A673 (cell line): Measurements from ENCODE around the gene BEST3. TPM values are rescaled to one million over a fixed set of nuclear protein-coding genes. Genes with fewer than 3 reads are reported as not detected.

Experiments
- BruUV-seq: library from RNA; stranded (reverse); fragments of 400-500 nt; replicated peaks from 2 replicates; lab custom pipeline; 2021; lab: Mats Ljungman, UMichigan
- CTCF ChIA-PET: fragments of 300-600 bp; sonication (Branson Sonifier 250); formaldehyde crosslinking; loops from one replicate; lab custom pipeline; 2022; ENCODE audit warnings: antibody characterized with exemption; lab: Charles Lee
- POLR2A ChIA-PET: fragments of 300-600 bp; sonication (Branson Sonifier 250); formaldehyde crosslinking; loops from one replicate; lab custom pipeline; 2022; ENCODE audit warnings: antibody characterized with exemption; ENCODE audit not compliant: low non-redundant PET; lab: Charles Lee
- DNase-seq: peaks from one replicate; pipeline ENCODE4 v3.0.0-alpha.2; 2015; ENCODE audit warnings: low spot score
- H3K27ac ChIP-seq: fragments of 200-600 bp; sonication (generic); 2 replicates; pipeline ENCODE4 v1.5.1; 2016; ENCODE audit warnings: mixed run types, low read depth, mild to moderate bottlenecking, mixed read lengths, antibody characterized with exemption, low read length; ENCODE audit not compliant: poor library complexity, severe bottlenecking
- H3K27me3 ChIP-seq: fragments of 200-600 bp; sonication (generic); replicated peaks from 2 replicates; pipeline ENCODE4 v1.6.1; 2017; ENCODE audit warnings: mixed run types, low read depth, mild to moderate bottlenecking, mixed read lengths, antibody characterized with exemption, low read length; ENCODE audit not compliant: insufficient read depth, poor library complexity
- H3K36me3 ChIP-seq: fragments of 200-600 bp; sonication (generic); 2 replicates; pipeline ENCODE4 v1.6.1; 2016; ENCODE audit warnings: mixed run types, mild to moderate bottlenecking, mixed read lengths, antibody characterized with exemption, low read length; ENCODE audit not compliant: insufficient read depth, poor library complexity, severe bottlenecking
- H3K4me1 ChIP-seq: fragments of 200-600 bp; sonication (generic); 2 replicates; pipeline ENCODE4 v1.6.1; 2017; ENCODE audit warnings: mixed run types, mild to moderate bottlenecking, mixed read lengths, antibody characterized with exemption, low read length; ENCODE audit not compliant: insufficient read depth, poor library complexity, severe bottlenecking
- H3K4me3 ChIP-seq: fragments of 200-600 bp; sonication (generic); 2 replicates; pipeline ENCODE4 v1.5.1; 2016; ENCODE audit warnings: low read depth, mixed run types, mild to moderate bottlenecking, mixed read lengths, low read length; ENCODE audit not compliant: poor library complexity, severe bottlenecking
- H3K9me3 ChIP-seq: fragments of 200-600 bp; sonication (generic); 2 replicates; pipeline ENCODE4 v1.6.1; 2016; ENCODE audit warnings: mixed run types, low read depth, mild to moderate bottlenecking, mixed read lengths, antibody characterized with exemption, low read length; ENCODE audit not compliant: poor library complexity, severe bottlenecking
- EZH2 ChIP-seq: fragments of 200-600 bp; sonication (generic); IDR thresholded peaks from 2 replicates; pipeline ENCODE4 v1.6.1; 2017; ENCODE audit warnings: borderline replicate concordance, low read depth, mild to moderate bottlenecking, mixed read lengths, antibody characterized with exemption, low read length; ENCODE audit not compliant: poor library complexity, severe bottlenecking
- intact Hi-C: fragments of 100-400 bp; cut with micrococcal nuclease; formaldehyde crosslinking; loops from one replicate; pipeline ENCODE4 v1.10.0; 2022; ENCODE audit not compliant: unreplicated experiment
- total RNA-seq: library from RNA; stranded (reverse); gene quantifications from 2 replicates; pipeline ENCODE4 v1.2.3, GENCODE V29; 2021
- TF ChIP-seq, protein P1 (sequence below): fragments of 300-800, 200-600 bp; sonication (generic); conservative IDR thresholded peaks from 2 replicates; pipeline ENCODE4 v1.5.1; 2017; ENCODE audit warnings: low read depth, mild to moderate bottlenecking, antibody characterized with exemption, low read length, moderate library complexity, mixed read lengths

BEST3 gene
- total RNA-seq, 1 experiment from 2014 or later: 0.69 TPM

DNA sequence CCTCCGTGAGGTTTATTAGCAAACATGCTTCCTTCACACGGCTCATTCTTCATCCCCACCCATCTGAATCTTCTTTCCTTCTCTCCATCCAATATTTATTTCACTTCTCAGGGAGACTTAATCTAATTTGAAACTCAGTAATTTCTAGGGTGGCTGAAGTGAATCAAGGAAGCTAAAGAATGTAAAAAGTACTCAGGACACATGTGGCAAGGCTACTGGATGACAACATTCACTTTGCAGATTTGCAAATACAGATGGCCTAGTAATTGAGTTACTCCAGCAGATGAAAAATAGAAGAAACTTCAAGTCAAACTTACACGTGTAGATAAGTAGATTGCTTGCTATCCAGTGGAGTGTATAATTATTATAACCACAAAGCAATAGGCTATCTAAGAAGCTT, 15.4 kb upstream of the BEST3 start:
- H3K4me1 ChIP-seq: no peaks in the 10 kb centered on the region
- intact Hi-C loops: no loop called here
- no peak for DNase-seq
- no peaks in the 10 kb centered on the region for H3K36me3 ChIP-seq
- no peak for TF ChIP-seq EZH2
- TF ChIP-seq, protein P1, sequence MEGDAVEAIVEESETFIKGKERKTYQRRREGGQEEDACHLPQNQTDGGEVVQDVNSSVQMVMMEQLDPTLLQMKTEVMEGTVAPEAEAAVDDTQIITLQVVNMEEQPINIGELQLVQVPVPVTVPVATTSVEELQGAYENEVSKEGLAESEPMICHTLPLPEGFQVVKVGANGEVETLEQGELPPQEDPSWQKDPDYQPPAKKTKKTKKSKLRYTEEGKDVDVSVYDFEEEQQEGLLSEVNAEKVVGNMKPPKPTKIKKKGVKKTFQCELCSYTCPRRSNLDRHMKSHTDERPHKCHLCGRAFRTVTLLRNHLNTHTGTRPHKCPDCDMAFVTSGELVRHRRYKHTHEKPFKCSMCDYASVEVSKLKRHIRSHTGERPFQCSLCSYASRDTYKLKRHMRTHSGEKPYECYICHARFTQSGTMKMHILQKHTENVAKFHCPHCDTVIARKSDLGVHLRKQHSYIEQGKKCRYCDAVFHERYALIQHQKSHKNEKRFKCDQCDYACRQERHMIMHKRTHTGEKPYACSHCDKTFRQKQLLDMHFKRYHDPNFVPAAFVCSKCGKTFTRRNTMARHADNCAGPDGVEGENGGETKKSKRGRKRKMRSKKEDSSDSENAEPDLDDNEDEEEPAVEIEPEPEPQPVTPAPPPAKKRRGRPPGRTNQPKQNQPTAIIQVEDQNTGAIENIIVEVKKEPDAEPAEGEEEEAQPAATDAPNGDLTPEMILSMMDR: no peak
- no peak overlapping the region for H3K27ac ChIP-seq
- H3K9me3 ChIP-seq: no peaks in the 10 kb centered on the region
- BruUV-seq: no TSS peak
- POLR2A ChIA-PET: no interaction called here
- H3K27me3 ChIP-seq: no peaks in the 10 kb centered on the region
- H3K4me3 ChIP-seq: no peak overlapping the region
- CTCF ChIA-PET: no interaction called here

DNA sequence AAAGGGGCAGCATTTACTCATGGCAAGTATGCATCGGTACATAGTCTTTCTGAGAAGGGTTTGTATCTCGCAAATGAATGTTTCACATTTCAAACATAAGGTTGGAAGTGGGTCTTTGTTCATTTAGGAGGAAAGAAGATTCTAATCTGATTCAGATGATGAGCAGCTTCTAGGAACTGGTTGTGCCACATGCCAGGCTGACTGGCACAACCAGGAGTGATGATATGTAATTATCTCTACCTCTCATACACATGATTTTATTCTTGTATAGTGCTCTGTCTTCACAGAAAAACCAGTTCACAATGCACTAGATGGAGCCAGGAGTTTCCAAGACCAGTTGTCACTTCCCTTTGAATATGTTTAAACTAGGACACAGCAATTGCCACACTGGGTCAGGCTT, 13.7 kb upstream of the BEST3 start:
- TF ChIP-seq, protein P1: no peak
- TF ChIP-seq EZH2: no peak
- ChIA-PET CTCF (no interaction called here), POLR2A (no interaction called here)
- Histone ChIP-seq H3K4me1 (no peaks in the 10 kb centered on the region), H3K27ac (no peak overlapping the region), H3K36me3 (no peaks in the 10 kb centered on the region), H3K27me3 (no peaks in the 10 kb centered on the region), H3K9me3 (no peaks in the 10 kb centered on the region), H3K4me3 (no peak overlapping the region)
- intact Hi-C loops: no loop called here
- no peak for DNase-seq
- no TSS peak for BruUV-seq

DNA sequence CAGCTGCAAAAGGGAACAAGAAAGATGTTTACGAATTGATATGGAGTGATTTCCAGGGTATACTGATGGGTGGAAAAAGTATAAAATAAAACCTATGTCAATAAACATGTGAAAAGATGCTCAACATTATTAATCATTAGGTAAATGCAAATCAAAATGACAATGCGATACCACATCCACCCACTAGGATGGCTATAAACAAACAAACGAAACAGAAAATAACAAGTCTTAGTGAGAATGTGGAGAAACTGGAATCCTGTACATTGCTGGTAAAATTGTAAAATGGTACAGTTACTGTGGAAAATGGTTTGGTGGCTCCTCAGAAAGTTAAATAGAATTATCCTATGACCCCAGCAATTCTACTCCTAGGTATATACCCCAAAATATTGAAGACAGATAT, 9.5 kb upstream of the BEST3 start:
- BruUV-seq: no TSS peak
- ChIA-PET POLR2A (no interaction called here), CTCF (no interaction called here)
- no peak for TF ChIP-seq EZH2
- TF ChIP-seq, protein P1: no peak; the same call in 1 of the 2 replicates
- H3K4me1 ChIP-seq: no peaks in the 10 kb centered on the region
- no peak for DNase-seq
- no peaks in the 10 kb centered on the region for H3K9me3 ChIP-seq
- no peak overlapping the region for H3K27ac ChIP-seq
- intact Hi-C loops: no loop called here
- no peaks in the 10 kb centered on the region for H3K36me3 ChIP-seq
- no peaks in the 10 kb centered on the region for H3K27me3 ChIP-seq
- H3K4me3 ChIP-seq: no peak overlapping the region
